Esophagus squamous epithelium (tissue), 5 donors: Measurements from ENCODE around the gene GPR151. TPM values are rescaled to one million over a fixed set of nuclear protein-coding genes. Genes with fewer than 3 reads are reported as not detected.
"Not testable (repeated sequence)": the region's sequence is repeated elsewhere in the genome, so short reads cannot be mapped to it uniquely, and the experiment has no call there.

Experiments used
- DNase-seq: peaks from one replicate; lab custom pipeline; 2025; lab: John Stamatoyannopoulos, UW
- H3K27ac ChIP-seq, 4 donors: fragments of 200-600 bp; sonication (generic); one replicate each; pipeline ENCODE4 v1.5.1; 2016 to 2019; ENCODE audit warnings: mild to moderate bottlenecking in 1 of 4
- H3K27me3 ChIP-seq, 4 donors: fragments of 200-600 bp; sonication (generic); 1 replicate in 3 of 4; 2 replicates in 1 of 4; pipeline versions ENCODE4 v1.5.1 to v1.6.0; 2017 to 2021; ENCODE audit warnings: antibody characterized with exemption in 1 of 4
- H3K36me3 ChIP-seq, 3 donors: fragments of 200-600 bp; sonication (generic); one replicate each; pipeline ENCODE4 v1.5.1; 2016 to 2019
- H3K4me1 ChIP-seq, 3 donors: fragments of 200-600 bp; sonication (generic); one replicate each; pipeline ENCODE4 v1.5.1; 2017 to 2019
- H3K4me3 ChIP-seq, 4 donors: fragments of 200-600 bp; sonication (generic); 1 replicate in 3 of 4; 2 replicates in 1 of 4; pipeline ENCODE4 v1.5.1; 2016 to 2019; ENCODE audit warnings: mild to moderate bottlenecking in 2 of 4, moderate library complexity in 1 of 4
- H3K9me3 ChIP-seq, 3 donors: fragments of 200-600 bp; sonication (generic); one replicate each; pipeline ENCODE4 v1.5.1; 2016 to 2019
- POLR2A ChIP-seq, 4 donors: fragments of 450-650 bp; IDR thresholded peaks; one replicate each; pipeline ENCODE4 v1.6.1; 2017; ENCODE audit warnings: antibody characterized with exemption in 4 of 4, mild to moderate bottlenecking in 4 of 4, moderate library complexity in 3 of 4
- WGBS, 2 donors: methylation state at CpG; one replicate each; pipeline ENCODE4 v1.1.5; 2018; 5-methylcytosine and 5-hydroxymethylcytosine counted together
- intact Hi-C: fragments of 100-400 bp; cut with DNase I; formaldehyde crosslinking; loops from one replicate; pipeline ENCODE4 v1.15.0; 2022
- total RNA-seq, 4 donors: library from RNA; depleted of rRNA; stranded (reverse); fragments of >200 nt; gene quantifications; one replicate each; pipeline ENCODE4 v1.1.0, GENCODE V29; 2016
- TF ChIP-seq, protein P1 (sequence below), 6 experiments: fragments of 450-650 bp in 4 of 6; fragments of 200-600 bp in 2 of 6; sonication (generic) in 2 of 6; IDR thresholded peaks; one replicate each; pipeline ENCODE4 v1.5.1; 2016 to 2019; ENCODE audit warnings: antibody characterized with exemption in 6 of 6, mild to moderate bottlenecking in 4 of 6, moderate library complexity in 4 of 6
- donor health status: DM: yes; HTN: yes; CAD: no.

Gene GPR151
- not detected for total RNA-seq

GRCh38 chr5:146516151-146516475 lies at the start of gene GPR151:
TSS of gene GPR151 (minus strand) at chr5:146516190. CDS start at chr5:146516113, 77 bp downstream.
- TF ChIP-seq POLR2A (IDR thresholded peaks at IDR 0.05) = no peak
- TF ChIP-seq, protein P1, sequence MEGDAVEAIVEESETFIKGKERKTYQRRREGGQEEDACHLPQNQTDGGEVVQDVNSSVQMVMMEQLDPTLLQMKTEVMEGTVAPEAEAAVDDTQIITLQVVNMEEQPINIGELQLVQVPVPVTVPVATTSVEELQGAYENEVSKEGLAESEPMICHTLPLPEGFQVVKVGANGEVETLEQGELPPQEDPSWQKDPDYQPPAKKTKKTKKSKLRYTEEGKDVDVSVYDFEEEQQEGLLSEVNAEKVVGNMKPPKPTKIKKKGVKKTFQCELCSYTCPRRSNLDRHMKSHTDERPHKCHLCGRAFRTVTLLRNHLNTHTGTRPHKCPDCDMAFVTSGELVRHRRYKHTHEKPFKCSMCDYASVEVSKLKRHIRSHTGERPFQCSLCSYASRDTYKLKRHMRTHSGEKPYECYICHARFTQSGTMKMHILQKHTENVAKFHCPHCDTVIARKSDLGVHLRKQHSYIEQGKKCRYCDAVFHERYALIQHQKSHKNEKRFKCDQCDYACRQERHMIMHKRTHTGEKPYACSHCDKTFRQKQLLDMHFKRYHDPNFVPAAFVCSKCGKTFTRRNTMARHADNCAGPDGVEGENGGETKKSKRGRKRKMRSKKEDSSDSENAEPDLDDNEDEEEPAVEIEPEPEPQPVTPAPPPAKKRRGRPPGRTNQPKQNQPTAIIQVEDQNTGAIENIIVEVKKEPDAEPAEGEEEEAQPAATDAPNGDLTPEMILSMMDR (IDR thresholded peaks at IDR 0.05) = no peak
- Histone ChIP-seq H3K9me3 (no peaks in the 10 kb centered on the region), H3K4me3 (no peak within 1 kb of the TSS), H3K27me3 (no peaks in the 10 kb centered on the region), H3K4me1 (no peaks in the 10 kb centered on the region), H3K27ac (no peak within 1 kb of the TSS), H3K36me3 (peaks cover 0 to 25% (median 0%) of the 10 kb centered on the region in 3 donors)
- 19 to 33% methylated on average over 3 of the region's 3 CpGs for WGBS, 2 donors
- DNase-seq = no peak
- intact Hi-C loops = no loop called here

GRCh38 chr5:146564007-146564762 lies 48.2 kb upstream of the GPR151 start:
- H3K27me3 ChIP-seq = no peaks in the 10 kb centered on the region
- no peak overlapping the region for H3K27ac ChIP-seq
- H3K9me3 ChIP-seq = no peaks in the 10 kb centered on the region
- no peak overlapping the region for H3K4me3 ChIP-seq
- no peaks in the 10 kb centered on the region for H3K36me3 ChIP-seq
- WGBS, 2 donors = 43 to 48% methylated on average over 2 of the region's 2 CpGs
- intact Hi-C loops = no loop called here
- TF ChIP-seq, protein P1 (IDR thresholded peaks at IDR 0.05) = no peak
- TF ChIP-seq POLR2A (IDR thresholded peaks at IDR 0.05) = no peak
- no peak for DNase-seq
- no peaks in the 10 kb centered on the region for H3K4me1 ChIP-seq

DNA sequence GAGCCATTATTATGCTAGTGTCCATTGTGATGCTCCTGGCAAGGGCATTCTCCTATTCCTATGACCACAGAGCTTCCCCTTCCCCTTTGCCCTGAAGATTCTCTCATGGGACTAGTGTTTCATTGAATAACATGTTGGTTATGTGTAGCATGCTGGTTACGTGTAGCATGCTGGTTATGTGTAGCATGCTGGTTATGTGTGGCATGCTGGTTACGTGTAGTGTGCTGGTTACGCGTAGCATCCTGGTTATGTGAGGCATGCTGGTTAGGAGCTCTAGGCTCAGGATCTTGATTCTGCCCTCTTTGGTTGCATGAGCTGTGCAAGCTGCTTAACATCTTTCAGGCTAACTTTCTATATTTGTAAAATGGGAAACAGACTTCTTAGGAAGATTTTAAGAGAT lies 46.5 kb upstream of the GPR151 start:
- no peak for DNase-seq
- Histone ChIP-seq H3K36me3 (no peaks in the 10 kb centered on the region), H3K27ac (no peak overlapping the region), H3K9me3 (no peaks in the 10 kb centered on the region), H3K4me3 (no peak overlapping the region), H3K27me3 (no peaks in the 10 kb centered on the region), H3K4me1 (no peaks in the 10 kb centered on the region)
- no peak for TF ChIP-seq POLR2A (IDR thresholded peaks at IDR 0.05)
- TF ChIP-seq, protein P1 (IDR thresholded peaks at IDR 0.05) = no peak
- intact Hi-C loops = no loop called here
- 82 to 94% methylated on average over 4 of the region's 4 CpGs for WGBS, 2 donors

GRCh38 chr5:146561711-146562110 lies 45.7 kb upstream of the GPR151 start:
- Histone ChIP-seq H3K36me3 (no peaks in the 10 kb centered on the region), H3K27ac (no peak overlapping the region), H3K9me3 (no peaks in the 10 kb centered on the region), H3K4me3 (no peak overlapping the region), H3K4me1 (no peaks in the 10 kb centered on the region), H3K27me3 (peaks cover 0 to 4% (median 0%) of the 10 kb centered on the region in 4 donors)
- DNase-seq = no peak
- intact Hi-C loops = no loop called here
- no peak for TF ChIP-seq POLR2A (IDR thresholded peaks at IDR 0.05)
- TF ChIP-seq, protein P1 (IDR thresholded peaks at IDR 0.05) = no peak
- 87 to 90% methylated on average over 5 of the region's 5 CpGs for WGBS, 2 donors

- Histone ChIP-seq H3K36me3 (no peaks in the 10 kb centered on the region), H3K27me3 (peaks cover 0 to 4% (median 0%) of the 10 kb centered on the region in 4 donors), H3K4me1 (no peaks in the 10 kb centered on the region), H3K27ac (no peak overlapping the region), H3K4me3 (no peak overlapping the region), H3K9me3 (no peaks in the 10 kb centered on the region)
- no peak for DNase-seq
- 59 to 60% methylated on average over 3 of the region's 3 CpGs for WGBS, 2 donors
- TF ChIP-seq, protein P1 (IDR thresholded peaks at IDR 0.05) = no peak
- no peak for TF ChIP-seq POLR2A (IDR thresholded peaks at IDR 0.05)
- intact Hi-C loops = no loop called here
Observed at GRCh38 chr5:146560205-146560812, 44.3 kb upstream of the GPR151 start.

GRCh38 chr5:146556884-146557283 lies 40.9 kb upstream of the GPR151 start:
- H3K4me3 ChIP-seq, H3K27me3 ChIP-seq, H3K27ac ChIP-seq, H3K9me3 ChIP-seq, H3K36me3 ChIP-seq, intact Hi-C loops, H3K4me1 ChIP-seq, DNase-seq: not testable (repeated sequence)
- WGBS, 2 donors = 96 to 100% methylated on average over 2 of the region's 4 CpGs
